ENCODE data around the gene ATP23.

GRCh38 chr12:57958061-57958657 lies 16.8 kb downstream of the ATP23 start:
- TF ChIP-seq YY1 (IDR thresholded peaks at IDR 0.05), result no peak
- no peak for TF ChIP-seq CTCF (IDR thresholded peaks at IDR 0.05; ENCODE audit: low read depth, low read length, missing input control)
- TF ChIP-seq, protein P1, sequence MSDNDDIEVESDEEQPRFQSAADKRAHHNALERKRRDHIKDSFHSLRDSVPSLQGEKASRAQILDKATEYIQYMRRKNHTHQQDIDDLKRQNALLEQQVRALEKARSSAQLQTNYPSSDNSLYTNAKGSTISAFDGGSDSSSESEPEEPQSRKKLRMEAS (IDR thresholded peaks at IDR 0.05), result no peak
- no peak for TF ChIP-seq REST (IDR thresholded peaks at IDR 0.05)
- TF ChIP-seq RXRA (IDR thresholded peaks at IDR 0.05), result no peak
- TF ChIP-seq ZBTB33 (IDR thresholded peaks at IDR 0.05), result no peak
- no peak for TF ChIP-seq JUND (IDR thresholded peaks at IDR 0.05)
- no peak for TF ChIP-seq ATF3 (IDR thresholded peaks at IDR 0.05)
- no peak for TF ChIP-seq FOXA1 (IDR thresholded peaks at IDR 0.05)
- no peak for TF ChIP-seq GABPA (IDR thresholded peaks at IDR 0.05 in 1 of 2, conservative IDR thresholded peaks at IDR 0.05 in 1 of 2)
